GM21737 (cell line): Measurements from ENCODE around the gene MOK.
"Not testable (repeated sequence)": the region's sequence is repeated elsewhere in the genome, so short reads cannot be mapped to it uniquely, and the experiment has no call there.

ENCODE experiments used
- ATAC-seq: cut with Tn5 transposase; IDR thresholded peaks from one replicate; pipeline ENCODE4 v1.9.1; 2021; ENCODE audit warnings: mild to moderate bottlenecking, moderate library complexity; ENCODE audit not compliant: unreplicated experiment

Gene MOK

GRCh38 chr14:102304611-102305506 lies at the start of gene MOK:
MOK (minus strand) TSS chr14:102305164; CDS start chr14:102304968, 196 bp downstream.
- ATAC-seq, result peak; percentile 95

GRCh38 chr14:102353126-102353619 lies 48.2 kb upstream of the MOK start:
- no peak for ATAC-seq

- no peak for ATAC-seq
These were observed 47.2 kb upstream of the MOK start for GRCh38 chr14:102352213-102352612.

GRCh38 chr14:102351593-102351992 lies 46.6 kb upstream of the MOK start:
- ATAC-seq, result not testable (repeated sequence)

GRCh38 chr14:102351023-102351422 lies 46.1 kb upstream of the MOK start:
- ATAC-seq, result no peak

GRCh38 chr14:102348376-102348775 lies 43.4 kb upstream of the MOK start:
- no peak for ATAC-seq

- ATAC-seq, result no peak
These were observed 41.7 kb upstream of the MOK start for GRCh38 chr14:102346645-102347044.

- ATAC-seq, result no peak
These were observed 40.3 kb upstream of the MOK start for GRCh38 chr14:102345232-102345631.

GRCh38 chr14:102344485-102344884 lies 39.5 kb upstream of the MOK start:
- no peak for ATAC-seq

- no peak for ATAC-seq
These were observed 39.1 kb upstream of the MOK start for GRCh38 chr14:102344084-102344483.

GRCh38 chr14:102342238-102342637 lies 37.3 kb upstream of the MOK start:
- no peak for ATAC-seq

GRCh38 chr14:102341566-102341965 lies 36.6 kb upstream of the MOK start:
- no peak for ATAC-seq

- ATAC-seq, result no peak
These were observed 33.8 kb upstream of the MOK start for GRCh38 chr14:102338724-102339123.

- ATAC-seq, result no peak
These were observed 30.2 kb upstream of the MOK start for GRCh38 chr14:102335163-102335562.

GRCh38 chr14:102333795-102334705 lies 29.1 kb upstream of the MOK start:
- ATAC-seq, result no peak

- ATAC-seq, result no peak
These were observed 28.4 kb upstream of the MOK start for GRCh38 chr14:102333390-102333789.

- no peak for ATAC-seq
These were observed 25.8 kb upstream of the MOK start for GRCh38 chr14:102330806-102331205.

GRCh38 chr14:102329381-102329780 lies 24.4 kb upstream of the MOK start:
- ATAC-seq, result not testable (repeated sequence)

GRCh38 chr14:102326583-102326982 lies 21.6 kb upstream of the MOK start:
- no peak for ATAC-seq

- no peak for ATAC-seq
These were observed 20.9 kb upstream of the MOK start for GRCh38 chr14:102325791-102326345.

- no peak for ATAC-seq
These were observed 18.1 kb upstream of the MOK start for GRCh38 chr14:102323102-102323501.
